Measurements from ENCODE around the gene CIB1.

CIB1 gene

DNA sequence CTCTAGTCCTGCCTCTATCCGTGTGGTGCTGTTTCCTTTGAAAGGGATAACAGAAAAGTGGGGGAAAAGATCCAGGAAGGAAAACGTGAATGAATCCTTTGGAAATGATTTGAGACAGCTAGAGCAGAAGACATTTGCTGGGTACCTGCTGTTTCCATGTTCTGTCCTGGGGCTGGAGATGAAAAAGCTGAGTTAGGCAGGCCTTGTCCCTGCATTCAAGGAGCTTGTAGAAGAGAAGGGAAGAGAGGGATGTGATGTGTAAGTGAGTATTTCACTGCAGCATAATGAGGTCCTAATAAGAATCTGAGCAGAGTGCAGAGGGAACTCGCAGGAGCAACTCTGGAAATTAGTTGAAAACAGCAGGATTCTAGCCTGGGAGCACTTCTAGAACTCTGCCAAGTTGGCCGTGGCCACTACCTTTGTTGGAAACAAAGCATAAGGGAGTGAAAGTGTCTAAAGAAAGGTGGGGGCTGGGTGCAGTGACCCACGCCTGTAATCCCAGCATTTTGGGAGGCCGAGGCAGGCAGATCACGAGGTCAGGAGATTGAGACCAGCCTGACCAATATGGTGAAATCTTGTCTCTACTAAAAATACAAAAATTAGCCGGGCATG is 46.4 kb downstream of the CIB1 start:
- Histone ChIP-seq H3K27me3 (ENCODE audit: control insufficient read depth, insufficient read depth, low read length) (no peaks in the 10 kb centered on the region), H3K9me3 (ENCODE audit: control insufficient read depth, low read depth, low read length) (no peaks in the 10 kb centered on the region), H3K4me1 (ENCODE audit: control insufficient read depth, low read depth, low read length) (no peaks in the 10 kb centered on the region), H3K4me3 (ENCODE audit: low read length) (no peak overlapping the region), H3K9ac (ENCODE audit: low read length) (no peak overlapping the region), H3K27ac (ENCODE audit: low read length) (no peak overlapping the region), H3K36me3 (ENCODE audit: control insufficient read depth, low read depth, low read length) (no peaks in the 10 kb centered on the region)

DNA sequence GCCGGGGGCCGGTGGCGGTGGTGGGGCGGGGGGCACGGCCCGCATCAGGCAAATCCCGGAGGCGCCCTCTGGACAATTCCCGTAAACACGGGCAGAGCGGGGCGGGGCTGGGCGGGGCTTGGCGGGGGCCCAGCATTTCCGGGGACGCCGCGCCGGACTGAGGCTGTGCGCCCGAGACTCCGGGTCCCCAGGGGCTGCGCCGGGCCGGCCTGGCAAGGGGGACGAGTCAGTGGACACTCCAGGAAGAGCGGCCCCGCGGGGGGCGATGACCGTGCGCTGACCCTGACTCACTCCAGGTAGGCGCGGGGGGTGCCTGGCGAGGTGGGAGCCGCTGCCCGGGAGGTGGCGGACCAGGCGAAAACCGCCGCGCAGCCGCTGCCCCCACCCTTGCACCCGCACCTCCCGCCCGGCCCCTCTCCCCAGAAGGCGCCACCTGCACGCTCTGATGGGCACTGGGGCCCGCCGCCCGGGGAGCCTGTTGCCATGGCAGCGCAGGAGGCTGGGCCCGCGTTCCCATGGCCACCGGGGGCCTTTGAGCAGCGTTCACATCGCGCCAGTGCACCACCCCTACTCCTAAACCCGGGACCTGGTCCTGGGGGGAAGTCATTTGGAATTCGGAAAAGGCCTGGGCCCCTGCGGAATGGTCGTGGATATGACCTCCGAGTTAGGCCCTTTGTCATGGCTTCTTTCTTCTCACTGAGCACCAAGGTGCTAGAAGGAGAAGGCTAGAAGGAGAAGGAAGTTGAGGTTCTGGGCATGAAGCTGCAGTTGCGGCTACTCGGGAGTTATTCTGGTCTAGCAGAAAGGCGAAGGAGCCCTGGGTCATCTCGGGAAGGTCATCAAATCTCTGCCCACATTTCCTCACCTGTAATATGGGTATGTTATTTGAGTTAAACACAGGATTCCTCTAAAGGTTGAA is 48.7 kb downstream of the CIB1 start:
- Histone ChIP-seq H3K27me3 (ENCODE audit: control insufficient read depth, insufficient read depth, low read length) (no peaks in the 10 kb centered on the region), H3K9ac (ENCODE audit: low read length) (peak overlapping the region; percentile 6), H3K27ac (ENCODE audit: low read length) (no peak overlapping the region), H3K36me3 (ENCODE audit: control insufficient read depth, low read depth, low read length) (no peaks in the 10 kb centered on the region), H3K9me3 (ENCODE audit: control insufficient read depth, low read depth, low read length) (no peaks in the 10 kb centered on the region), H3K4me3 (ENCODE audit: low read length) (peak overlapping the region; percentile 52), H3K4me1 (ENCODE audit: control insufficient read depth, low read depth, low read length) (no peaks in the 10 kb centered on the region)

DNA sequence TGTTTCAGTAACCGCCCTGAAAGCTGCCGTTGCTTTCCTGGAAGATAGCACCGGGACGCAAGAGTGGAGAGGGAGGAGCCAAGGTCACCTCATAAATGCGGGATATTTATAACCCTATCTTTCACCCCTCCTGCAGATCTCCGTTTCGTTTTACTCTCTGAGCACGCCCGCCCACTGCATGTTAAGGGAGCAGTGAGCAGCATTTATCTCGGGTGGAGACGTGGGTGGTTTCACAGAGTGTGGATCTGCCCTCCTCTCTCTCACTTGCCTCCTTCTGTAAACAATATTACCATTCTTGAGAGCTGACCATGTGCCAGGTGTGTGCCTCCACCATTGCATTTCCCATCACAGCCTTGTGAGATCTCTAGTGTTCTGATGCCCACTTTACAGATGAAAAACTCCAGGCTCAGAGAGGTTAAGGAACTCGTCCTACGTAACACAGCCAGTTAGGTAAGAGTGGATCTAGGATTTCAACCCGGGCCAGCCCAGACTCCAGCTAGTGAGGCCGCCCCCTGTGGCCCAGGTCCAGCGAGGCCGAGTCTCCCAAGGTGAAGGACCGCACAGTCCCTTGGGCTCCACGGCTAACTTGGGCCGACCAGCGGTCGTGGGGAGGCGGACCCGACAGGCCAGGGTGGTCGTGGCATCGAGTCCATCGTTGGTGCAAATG is 49.5 kb downstream of the CIB1 start:
- Histone ChIP-seq H3K4me3 (ENCODE audit: low read length) (peak overlapping the region; percentile 52), H3K9ac (ENCODE audit: low read length) (no peak overlapping the region), H3K27me3 (ENCODE audit: control insufficient read depth, insufficient read depth, low read length) (no peaks in the 10 kb centered on the region), H3K27ac (ENCODE audit: low read length) (no peak overlapping the region), H3K4me1 (ENCODE audit: control insufficient read depth, low read depth, low read length) (no peaks in the 10 kb centered on the region), H3K36me3 (ENCODE audit: control insufficient read depth, low read depth, low read length) (no peaks in the 10 kb centered on the region), H3K9me3 (ENCODE audit: control insufficient read depth, low read depth, low read length) (no peaks in the 10 kb centered on the region)

DNA sequence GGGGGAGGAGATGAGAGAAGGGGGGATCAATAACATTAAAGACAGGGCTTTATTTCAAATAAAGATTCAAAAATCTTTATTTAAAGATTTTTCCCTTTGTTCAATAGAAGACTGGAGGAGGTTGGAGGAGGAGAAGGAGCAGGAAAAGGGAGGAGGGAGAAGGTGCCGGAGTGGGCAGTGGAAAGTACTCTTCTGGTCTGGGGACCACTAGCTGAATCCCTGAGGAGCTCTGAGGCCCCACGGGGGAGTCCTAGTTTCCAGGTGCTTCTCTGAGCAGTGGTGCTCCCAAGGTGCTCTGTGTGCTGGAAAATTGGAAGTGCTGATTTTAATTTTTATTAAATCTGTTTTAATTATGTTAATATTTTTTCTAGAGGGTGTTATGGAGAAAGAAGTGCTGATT is 52.0 kb downstream of the CIB1 start:
- Histone ChIP-seq H3K9me3 (ENCODE audit: control insufficient read depth, low read depth, low read length) (no peaks in the 10 kb centered on the region), H3K4me3 (ENCODE audit: low read length) (no peak overlapping the region), H3K9ac (ENCODE audit: low read length) (no peak overlapping the region), H3K36me3 (ENCODE audit: control insufficient read depth, low read depth, low read length) (no peaks in the 10 kb centered on the region), H3K4me1 (ENCODE audit: control insufficient read depth, low read depth, low read length) (peaks cover 12% of the 10 kb centered on the region), H3K27ac (ENCODE audit: low read length) (no peak overlapping the region), H3K27me3 (ENCODE audit: control insufficient read depth, insufficient read depth, low read length) (no peaks in the 10 kb centered on the region)

All from iPS-18a (cell line).